GM12874 (cell line): Measurements from ENCODE around the gene MAGI1.

Experiments
- TF ChIP-seq, protein P1 (sequence below): IDR thresholded peaks from 2 replicates; pipeline ENCODE4 v1.5.1; 2011; ENCODE audit warnings: low read depth, mild to moderate bottlenecking, control low read depth, low read length, moderate library complexity; ENCODE audit not compliant: insufficient read depth

Gene MAGI1

GRCh38 chr3:65596029-65596300, 442.8 kb downstream of the MAGI1 start:
- TF ChIP-seq, protein P1, sequence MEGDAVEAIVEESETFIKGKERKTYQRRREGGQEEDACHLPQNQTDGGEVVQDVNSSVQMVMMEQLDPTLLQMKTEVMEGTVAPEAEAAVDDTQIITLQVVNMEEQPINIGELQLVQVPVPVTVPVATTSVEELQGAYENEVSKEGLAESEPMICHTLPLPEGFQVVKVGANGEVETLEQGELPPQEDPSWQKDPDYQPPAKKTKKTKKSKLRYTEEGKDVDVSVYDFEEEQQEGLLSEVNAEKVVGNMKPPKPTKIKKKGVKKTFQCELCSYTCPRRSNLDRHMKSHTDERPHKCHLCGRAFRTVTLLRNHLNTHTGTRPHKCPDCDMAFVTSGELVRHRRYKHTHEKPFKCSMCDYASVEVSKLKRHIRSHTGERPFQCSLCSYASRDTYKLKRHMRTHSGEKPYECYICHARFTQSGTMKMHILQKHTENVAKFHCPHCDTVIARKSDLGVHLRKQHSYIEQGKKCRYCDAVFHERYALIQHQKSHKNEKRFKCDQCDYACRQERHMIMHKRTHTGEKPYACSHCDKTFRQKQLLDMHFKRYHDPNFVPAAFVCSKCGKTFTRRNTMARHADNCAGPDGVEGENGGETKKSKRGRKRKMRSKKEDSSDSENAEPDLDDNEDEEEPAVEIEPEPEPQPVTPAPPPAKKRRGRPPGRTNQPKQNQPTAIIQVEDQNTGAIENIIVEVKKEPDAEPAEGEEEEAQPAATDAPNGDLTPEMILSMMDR: no peak

GRCh38 chr3:65595222-65596028, 443.3 kb downstream of the MAGI1 start:
- TF ChIP-seq, protein P1: no peak

GRCh38 chr3:65593780-65594752, 444.7 kb downstream of the MAGI1 start:
- TF ChIP-seq, protein P1: no peak

- TF ChIP-seq, protein P1: no peak
Observed at GRCh38 chr3:65591313-65591712, 447.4 kb downstream of the MAGI1 start.

- TF ChIP-seq, protein P1: no peak
Observed at GRCh38 chr3:65588884-65589283, 449.8 kb downstream of the MAGI1 start.

GRCh38 chr3:65587650-65588439, 450.9 kb downstream of the MAGI1 start:
- TF ChIP-seq, protein P1: no peak

DNA sequence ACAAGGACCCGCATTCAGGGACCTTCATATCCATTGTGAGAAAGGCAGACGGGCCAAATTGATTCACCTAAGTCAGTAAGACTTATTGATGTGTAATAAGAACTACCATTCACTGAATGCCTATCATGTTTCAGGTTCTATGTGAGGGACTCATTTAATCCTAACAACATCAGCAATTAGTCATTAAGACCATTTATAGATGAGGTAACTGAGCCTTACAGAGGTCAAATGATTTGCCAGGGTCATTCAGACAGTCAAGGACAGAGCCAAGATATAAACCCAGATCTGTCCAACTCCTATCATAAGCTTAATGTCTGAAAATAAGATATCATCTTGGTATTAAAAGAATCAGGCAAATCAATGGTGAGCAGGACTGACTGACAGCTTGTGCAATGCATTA, 453.8 kb downstream of the MAGI1 start:
- TF ChIP-seq, protein P1: no peak
